Choroid plexus epithelial cell (primary cell): ENCODE measurements around the gene ARNT2.

Experiments used
- DNase-seq: peaks from one replicate; pipeline ENCODE4 v3.0.0-alpha.2; 2010; ENCODE audit warnings: low read depth
- H3K4me3 ChIP-seq: 2 replicates; pipeline ENCODE4 v1.5.1; 2011; ENCODE audit warnings: low read depth, mild to moderate bottlenecking, control low read depth, low read length, moderate library complexity
- CTCF ChIP-seq: conservative IDR thresholded peaks from 2 replicates; pipeline ENCODE4 v1.5.1; 2011; ENCODE audit warnings: low read depth, mild to moderate bottlenecking, control low read depth, inconsistent platforms, low read length, moderate library complexity

Gene ARNT2

GRCh38 chr15:80501476-80501875, 97.3 kb downstream of the ARNT2 start:
- H3K4me3 ChIP-seq, result no peak overlapping the region
- no peak for DNase-seq
- TF ChIP-seq CTCF, result no peak

- no peak for DNase-seq
- H3K4me3 ChIP-seq, result no peak overlapping the region
- TF ChIP-seq CTCF, result no peak
Observed at GRCh38 chr15:80502782-80503181, 98.6 kb downstream of the ARNT2 start.

- peak; percentile 58 for DNase-seq
- TF ChIP-seq CTCF, result no peak
- H3K4me3 ChIP-seq, result no peak overlapping the region
Observed at GRCh38 chr15:80503319-80503952, 99.3 kb downstream of the ARNT2 start.

- no peak overlapping the region for H3K4me3 ChIP-seq
- no peak for DNase-seq
- no peak for TF ChIP-seq CTCF
Observed at GRCh38 chr15:80504931-80505330, 100.7 kb downstream of the ARNT2 start.

GRCh38 chr15:80506286-80506893, 102.2 kb downstream of the ARNT2 start:
- DNase-seq, result no peak
- no peak for TF ChIP-seq CTCF
- no peak overlapping the region for H3K4me3 ChIP-seq

GRCh38 chr15:80507131-80507530, 102.9 kb downstream of the ARNT2 start:
- no peak overlapping the region for H3K4me3 ChIP-seq
- peak; percentile 59 for DNase-seq
- TF ChIP-seq CTCF, result no peak
